ENCODE results near the gene CAPN10. TPM values are rescaled to one million over a fixed set of nuclear protein-coding genes. Genes with fewer than 3 reads are reported as not detected.

CAPN10 gene
- total RNA-seq, 1 donor from 2014 or later = 37.2 TPM

DNA sequence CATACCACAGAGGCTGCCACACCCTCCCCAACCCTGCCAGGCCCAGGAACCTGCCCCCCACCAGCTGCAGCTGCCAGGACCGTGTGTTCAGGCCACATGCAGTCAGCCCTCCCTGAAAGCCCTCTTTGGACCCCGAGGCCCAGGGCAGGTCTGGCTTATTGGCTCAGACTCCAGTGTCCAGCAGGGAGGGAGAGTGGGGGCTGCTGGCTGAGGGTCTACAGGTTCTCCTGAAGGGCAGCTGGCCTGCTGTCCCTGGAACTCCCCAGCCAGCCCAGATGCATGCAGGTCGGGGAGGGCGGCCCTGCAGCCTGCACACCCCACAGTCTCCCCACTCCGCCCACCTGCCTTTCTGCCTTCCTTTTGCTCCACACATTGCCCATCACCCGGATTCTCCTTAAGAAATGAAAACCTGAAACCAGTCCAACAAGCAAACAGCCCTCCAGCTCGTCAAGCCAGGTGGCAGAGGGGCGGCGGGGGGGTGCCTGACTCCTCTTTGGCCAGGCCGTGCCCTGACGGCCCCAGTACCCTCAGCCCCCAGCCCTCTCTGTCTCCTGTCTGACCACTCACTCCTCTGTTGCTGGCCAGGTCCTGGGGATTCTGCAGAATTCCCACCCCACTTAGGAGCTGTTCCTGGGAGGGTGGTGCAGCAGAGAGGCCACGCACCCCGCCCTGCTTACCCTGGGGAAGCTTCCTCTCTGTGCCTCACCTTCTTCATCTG is 56.7 kb downstream of the CAPN10 start:
- intact Hi-C loops (cut with DNase I) = no loop called here
- DNase-seq (ENCODE audit: low spot score) = no peak
- no peak for ATAC-seq

DNA sequence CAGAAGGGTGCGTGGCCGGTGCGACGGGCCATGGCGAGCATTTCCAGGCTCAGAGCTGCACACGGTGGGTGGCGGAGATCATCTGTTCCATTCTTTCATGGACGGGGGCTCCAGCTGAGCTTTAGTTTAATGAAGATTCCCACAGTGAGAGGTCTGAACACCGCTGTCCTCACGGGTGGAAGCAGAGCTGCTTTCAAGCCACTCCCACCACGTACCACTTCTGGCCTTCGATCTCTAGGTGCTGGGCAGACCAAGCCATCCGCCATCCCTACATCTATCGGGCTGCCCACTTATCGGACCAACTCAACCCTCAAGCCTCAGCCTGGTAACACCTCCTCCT is 57.2 kb downstream of the CAPN10 start:
- intact Hi-C loops (cut with DNase I) = no loop called here
- ATAC-seq (no peak), DNase-seq (ENCODE audit: low spot score) (no peak)

DNA sequence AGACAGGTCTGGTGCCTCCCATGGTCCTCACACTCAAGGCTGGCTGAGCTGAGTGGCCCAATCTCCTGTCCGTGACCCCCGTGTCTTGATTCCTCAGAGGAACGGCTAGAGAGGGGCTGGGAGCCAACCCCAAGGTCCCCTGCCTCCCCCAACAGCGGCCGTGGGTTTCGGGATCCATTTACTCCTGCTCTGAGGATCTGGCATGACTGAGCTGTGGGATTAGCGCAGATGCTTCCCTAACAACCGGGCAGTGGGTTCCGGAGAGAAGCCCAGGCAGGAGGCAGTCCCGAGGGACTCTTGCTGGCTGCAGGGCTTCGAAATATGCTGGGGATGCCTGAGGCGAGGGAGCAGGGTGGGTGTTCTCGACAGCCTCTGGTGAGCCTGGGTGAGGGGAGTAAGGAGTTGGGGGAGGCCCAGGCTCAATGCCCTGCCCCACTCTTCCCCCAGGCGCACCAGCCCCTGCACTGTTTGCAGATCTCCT is 57.7 kb downstream of the CAPN10 start:
- intact Hi-C loops (cut with DNase I) = no loop called here
- ATAC-seq (no peak), DNase-seq (ENCODE audit: low spot score) (no peak)

DNA sequence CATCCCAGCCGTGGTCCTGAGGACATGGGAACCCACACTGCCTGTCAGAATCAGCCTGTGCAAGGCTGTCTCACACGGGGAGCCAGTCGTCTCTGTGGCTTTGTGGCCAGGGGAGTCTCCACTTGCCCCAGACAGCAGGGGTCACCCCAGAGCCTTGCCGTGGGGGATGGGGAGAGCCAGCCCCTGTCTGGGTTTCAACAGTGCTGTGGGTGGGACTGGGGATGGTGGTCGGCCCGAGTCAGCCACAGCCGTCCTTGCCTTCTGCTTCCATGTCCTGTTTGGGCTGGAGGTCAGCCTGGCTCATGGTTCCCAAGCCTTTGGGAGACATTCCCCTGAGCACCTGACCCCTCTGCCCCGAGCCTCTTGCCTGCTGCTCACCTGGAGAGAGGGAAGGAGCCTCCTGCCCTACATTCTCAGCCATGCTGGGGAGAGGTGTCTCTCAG is 58.3 kb downstream of the CAPN10 start:
- ATAC-seq = no peak
- no peak for DNase-seq (ENCODE audit: low spot score)
- intact Hi-C loops (cut with DNase I) = no loop called here

DNA sequence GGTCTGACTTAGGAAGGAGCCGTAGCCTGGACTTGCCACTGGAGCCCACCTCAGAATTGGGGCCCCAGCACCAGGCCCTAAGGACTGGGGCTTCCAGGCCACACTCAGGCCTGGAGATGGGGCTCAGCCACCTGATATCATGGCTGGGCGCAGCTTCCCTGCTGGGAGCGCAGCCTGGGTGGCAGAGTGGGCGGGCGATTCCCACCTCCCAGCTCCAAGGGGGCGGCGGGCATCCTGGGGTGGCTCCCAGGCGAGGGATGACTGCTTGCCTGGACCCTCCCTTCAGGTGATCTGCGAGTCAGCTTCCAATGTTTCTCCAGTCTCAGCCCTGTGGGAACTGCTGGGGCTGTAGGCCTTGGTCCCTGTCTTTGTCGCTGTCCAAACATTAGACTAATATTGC is 58.8 kb downstream of the CAPN10 start:
- DNase-seq (ENCODE audit: low spot score) (no peak), ATAC-seq (no peak)
- intact Hi-C loops (cut with DNase I) = no loop called here

DNA sequence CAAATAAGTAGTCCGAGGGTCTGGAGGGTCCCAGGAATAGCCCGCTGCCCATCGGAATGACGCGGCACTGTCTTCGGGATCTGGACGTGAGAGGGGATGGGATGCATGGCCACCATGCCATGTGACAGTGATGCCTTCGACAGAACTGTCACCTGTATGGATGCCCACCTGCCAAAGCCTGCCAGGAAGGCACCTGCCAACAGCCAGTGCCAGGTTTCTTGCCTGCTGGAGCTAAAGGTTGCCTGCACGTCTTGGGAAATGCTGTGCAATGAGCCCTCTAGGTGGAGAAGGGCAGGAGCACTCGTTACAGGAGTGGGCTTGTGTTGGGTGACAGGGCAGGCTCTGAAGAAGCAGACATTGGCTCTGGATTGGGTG is 59.3 kb downstream of the CAPN10 start:
- no peak for DNase-seq (ENCODE audit: low spot score)
- intact Hi-C loops (cut with DNase I) = no loop called here
- ATAC-seq = no peak

DNA sequence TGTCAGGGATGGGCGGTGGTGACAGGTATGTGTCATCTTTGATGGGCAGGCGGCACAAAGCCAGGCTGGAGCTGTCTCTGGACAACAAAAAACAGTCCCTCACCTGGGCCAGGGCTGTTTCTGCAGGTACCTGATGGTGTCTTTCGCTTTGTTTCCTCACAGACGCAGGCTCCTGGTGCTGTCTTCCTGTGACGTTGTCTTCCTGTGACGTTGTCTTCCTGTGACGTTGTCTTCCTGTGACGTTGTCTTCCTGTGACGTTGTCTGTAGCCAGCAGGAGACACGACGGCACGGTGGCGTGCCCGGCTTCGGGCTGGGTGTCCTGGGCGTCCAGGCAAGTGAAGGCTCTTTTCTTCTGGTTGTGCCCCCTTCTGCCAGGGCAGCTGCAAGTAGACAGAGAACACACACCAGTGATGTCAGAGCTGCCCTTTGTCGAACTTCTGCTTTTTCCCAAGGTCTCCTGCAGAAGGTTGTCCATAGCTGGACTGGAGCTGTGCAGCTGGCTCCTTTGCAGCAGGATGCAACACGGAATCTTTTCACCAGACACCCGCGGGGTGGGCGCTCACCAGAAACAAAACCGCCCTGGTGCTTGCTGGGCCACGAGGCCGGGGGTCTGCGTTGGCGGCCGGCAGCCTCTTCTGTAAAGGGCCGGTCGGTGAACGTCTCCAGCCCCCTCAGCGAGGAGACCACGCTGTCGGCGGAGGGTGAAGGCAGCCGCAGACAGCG is 59.8 kb downstream of the CAPN10 start:
- no peak for ATAC-seq
- DNase-seq (ENCODE audit: low spot score) = no peak
- intact Hi-C loops (cut with DNase I) = no loop called here

DNA sequence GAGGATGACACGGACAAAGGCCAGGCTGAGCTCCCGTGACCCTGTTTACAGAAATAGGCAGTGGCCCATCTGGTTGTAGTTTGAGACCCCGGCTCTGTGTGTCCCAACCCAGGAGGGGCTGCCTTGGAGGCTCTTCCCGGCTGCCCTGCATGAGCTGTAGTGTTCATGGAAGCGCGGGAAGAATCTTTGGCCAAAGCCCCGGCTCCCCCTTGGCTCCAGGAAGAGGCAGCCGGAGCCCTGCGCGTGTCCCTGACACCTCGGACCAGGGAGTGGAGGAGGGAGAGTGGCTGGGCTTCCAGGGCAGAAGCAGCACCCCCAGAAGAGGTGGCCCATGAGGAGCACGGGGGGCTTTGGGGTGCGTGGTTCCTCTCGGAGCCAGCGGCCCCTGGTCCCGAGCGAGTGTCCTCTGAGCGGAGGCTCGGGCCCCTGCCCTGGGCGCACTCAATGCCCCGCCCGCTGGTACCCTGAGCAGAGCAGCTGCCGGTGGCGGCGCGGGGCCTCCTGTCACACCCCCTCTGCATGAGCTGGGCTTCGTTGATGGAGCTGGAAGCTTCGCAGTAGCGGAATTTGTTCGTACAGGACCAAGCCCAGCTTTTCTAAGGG is 60.5 kb downstream of the CAPN10 start:
- intact Hi-C loops (cut with DNase I) = no loop called here
- ATAC-seq (no peak), DNase-seq (ENCODE audit: low spot score) (no peak)

DNA sequence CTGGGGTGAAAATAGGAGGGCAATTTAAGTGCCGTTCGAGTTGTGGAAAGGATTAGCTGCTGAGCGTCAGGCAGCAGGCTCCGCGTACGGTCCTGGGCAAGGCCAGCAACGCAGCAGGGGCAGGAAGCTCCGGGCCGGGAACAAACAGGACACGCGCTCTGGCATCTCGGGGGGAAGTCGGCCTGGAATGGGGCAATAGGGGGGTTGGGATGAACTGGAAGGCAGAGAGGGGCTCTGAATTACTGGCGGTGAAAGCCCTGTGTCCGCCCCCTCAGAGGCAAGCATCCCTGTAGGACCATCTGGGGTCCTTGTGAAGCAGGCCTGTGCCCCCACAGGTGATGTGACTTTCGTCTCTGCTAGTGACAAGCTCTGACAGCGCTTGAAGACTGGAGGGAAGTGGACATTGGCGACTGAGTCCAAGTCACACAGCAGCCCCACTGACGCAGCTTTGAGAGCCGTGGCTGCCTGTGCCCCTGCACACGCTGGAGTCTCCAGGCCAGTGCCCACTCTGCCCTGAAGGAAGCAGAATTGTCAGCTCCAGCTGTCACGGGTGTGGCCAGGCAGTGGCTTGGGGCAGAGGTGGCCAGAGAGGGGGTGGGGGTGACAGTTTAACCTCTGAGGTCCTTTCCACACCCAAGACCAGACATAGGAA is 61.1 kb downstream of the CAPN10 start:
- intact Hi-C loops (cut with DNase I) = no loop called here
- no peak for DNase-seq (ENCODE audit: low spot score)
- ATAC-seq = no peak

DNA sequence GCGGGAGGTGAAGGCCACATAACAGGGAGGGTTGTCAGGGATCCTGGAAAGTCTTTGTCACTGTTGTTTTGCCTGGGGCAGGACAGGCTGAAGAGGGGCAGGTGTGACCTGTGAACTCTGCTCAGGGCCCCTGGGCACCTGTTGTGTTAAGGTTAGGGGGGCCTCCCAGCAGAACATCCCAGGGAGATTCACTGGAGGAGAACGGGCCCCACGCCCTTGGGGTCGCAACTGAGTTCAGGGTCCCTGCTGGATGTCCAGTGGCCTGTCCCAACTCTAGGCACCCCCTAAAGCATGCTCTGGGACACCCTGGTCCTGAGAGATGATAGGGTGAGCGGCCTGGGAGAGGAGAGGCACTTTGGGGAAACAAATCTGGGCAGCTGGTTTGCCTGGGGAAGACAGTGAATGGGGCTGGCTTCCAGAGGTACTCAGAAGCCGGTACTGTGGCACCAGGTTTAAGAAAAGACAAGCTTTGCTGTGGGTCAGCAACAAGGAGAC is 61.7 kb downstream of the CAPN10 start:
- intact Hi-C loops (cut with DNase I) = no loop called here
- peak; percentile 6 for ATAC-seq
- DNase-seq (ENCODE audit: low spot score) = no peak

Other genes with a start within 250 kb of the CAPN10 start
- gene GPC1, start 151.1 kb upstream of the CAPN10 start, total RNA-seq = 85.4 TPM
- gene ANKMY1, start 28.7 kb upstream of the CAPN10 start, total RNA-seq = 30.7 TPM
- gene DUSP28, start 26.4 kb upstream of the CAPN10 start, total RNA-seq = 4.5 TPM
- gene RNPEPL1, start 18.2 kb upstream of the CAPN10 start, total RNA-seq = 38.8 TPM
- 3.2 TPM for gene GPR35, start 38.7 kb downstream of the CAPN10 start, total RNA-seq
- not detected for gene AQP12B, start 96.2 kb downstream of the CAPN10 start, total RNA-seq
- gene AQP12A, start 105.1 kb downstream of the CAPN10 start, total RNA-seq = not detected
- gene KIF1A, start 233.5 kb downstream of the CAPN10 start, total RNA-seq = 123 TPM

Data from sciatic nerve (tissue), 2 donors.